ENCODE data around the gene CPN2. TPM values are rescaled to one million over a fixed set of nuclear protein-coding genes. Genes with fewer than 3 reads are reported as not detected.
A peak's percentile ranks its signal among the peaks of the same experiment; 100 is the strongest.

The CPN2 gene
- total RNA-seq, 4 donors from 2014 or later = not detected

DNA sequence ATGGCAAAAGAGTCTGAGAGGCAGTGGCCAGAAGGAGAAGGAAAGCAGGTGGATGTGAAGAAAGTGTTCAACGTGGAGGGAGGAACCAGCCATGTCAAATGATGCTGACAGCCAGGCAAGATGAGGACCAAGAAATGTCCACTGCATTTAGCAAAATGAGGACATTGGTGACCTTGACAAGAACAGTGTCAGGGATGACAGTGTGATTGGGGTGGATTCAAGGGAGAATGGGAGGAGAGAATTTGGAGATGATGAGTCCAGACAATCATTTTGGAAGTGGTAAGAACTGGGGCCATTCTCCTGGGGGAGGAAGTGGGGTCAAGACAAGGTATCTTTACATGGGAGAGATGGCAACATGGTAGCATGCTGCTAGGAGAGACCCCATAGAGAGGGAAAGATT, 47.4 kb downstream of the CPN2 start:
- H3K36me3 ChIP-seq = no peaks in the 10 kb centered on the region
- H3K27ac ChIP-seq = no peak overlapping the region
- H3K4me1 ChIP-seq = peaks cover 0 to 19% (median 6%) of the 10 kb centered on the region in 4 donors
- no peaks in the 10 kb centered on the region for H3K9me3 ChIP-seq
- no peak for DNase-seq (ENCODE audit: low spot score in 2 of 2)
- peaks cover 0 to 7% of the 10 kb centered on the region in 2 donors for H3K27me3 ChIP-seq
- WGBS, 2 donors = 79 to 85% methylated on average over 1 of the region's 1 CpG
- no peak for TF ChIP-seq POLR2A (IDR thresholded peaks at IDR 0.05)
- TF ChIP-seq, protein P1, sequence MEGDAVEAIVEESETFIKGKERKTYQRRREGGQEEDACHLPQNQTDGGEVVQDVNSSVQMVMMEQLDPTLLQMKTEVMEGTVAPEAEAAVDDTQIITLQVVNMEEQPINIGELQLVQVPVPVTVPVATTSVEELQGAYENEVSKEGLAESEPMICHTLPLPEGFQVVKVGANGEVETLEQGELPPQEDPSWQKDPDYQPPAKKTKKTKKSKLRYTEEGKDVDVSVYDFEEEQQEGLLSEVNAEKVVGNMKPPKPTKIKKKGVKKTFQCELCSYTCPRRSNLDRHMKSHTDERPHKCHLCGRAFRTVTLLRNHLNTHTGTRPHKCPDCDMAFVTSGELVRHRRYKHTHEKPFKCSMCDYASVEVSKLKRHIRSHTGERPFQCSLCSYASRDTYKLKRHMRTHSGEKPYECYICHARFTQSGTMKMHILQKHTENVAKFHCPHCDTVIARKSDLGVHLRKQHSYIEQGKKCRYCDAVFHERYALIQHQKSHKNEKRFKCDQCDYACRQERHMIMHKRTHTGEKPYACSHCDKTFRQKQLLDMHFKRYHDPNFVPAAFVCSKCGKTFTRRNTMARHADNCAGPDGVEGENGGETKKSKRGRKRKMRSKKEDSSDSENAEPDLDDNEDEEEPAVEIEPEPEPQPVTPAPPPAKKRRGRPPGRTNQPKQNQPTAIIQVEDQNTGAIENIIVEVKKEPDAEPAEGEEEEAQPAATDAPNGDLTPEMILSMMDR (IDR thresholded peaks at IDR 0.05) = no peak
- no peak for TF ChIP-seq EP300 (IDR thresholded peaks at IDR 0.05)
- no peak overlapping the region for H3K4me3 ChIP-seq

DNA sequence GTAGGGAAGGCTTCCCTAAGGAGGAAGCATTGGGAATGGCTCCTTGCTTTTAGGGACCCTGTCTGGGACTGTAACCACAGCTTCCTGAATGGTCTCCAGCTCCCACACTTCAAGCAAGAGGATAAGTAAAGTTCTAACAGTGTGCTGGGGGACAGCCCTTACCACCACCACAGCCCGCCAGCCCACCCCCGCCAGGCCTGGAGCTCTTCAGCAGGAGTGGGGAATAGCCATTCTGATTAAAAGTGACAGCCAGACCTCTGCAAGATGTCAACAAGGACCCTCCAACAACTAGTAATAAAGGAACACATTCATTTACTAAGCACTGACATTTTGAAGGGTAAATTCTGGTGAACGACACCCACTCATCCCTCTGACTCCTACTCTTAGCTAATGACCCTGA, 49.4 kb downstream of the CPN2 start:
- WGBS, 2 donors = 83% methylated on average over 3 of the region's 3 CpGs
- no peak overlapping the region for H3K27ac ChIP-seq
- H3K27me3 ChIP-seq = peaks cover 0 to 7% of the 10 kb centered on the region in 2 donors
- H3K36me3 ChIP-seq = no peaks in the 10 kb centered on the region
- H3K9me3 ChIP-seq = no peaks in the 10 kb centered on the region
- TF ChIP-seq POLR2A (IDR thresholded peaks at IDR 0.05) = no peak
- TF ChIP-seq, protein P1 (IDR thresholded peaks at IDR 0.05) = no peak
- no peak for TF ChIP-seq EP300 (IDR thresholded peaks at IDR 0.05)
- no peak for DNase-seq (ENCODE audit: low spot score in 2 of 2)
- peaks cover 0 to 22% (median 9%) of the 10 kb centered on the region in 4 donors for H3K4me1 ChIP-seq
- H3K4me3 ChIP-seq = no peak overlapping the region

GRCh38 chr3:194300936-194301335, 50.2 kb downstream of the CPN2 start:
- DNase-seq (ENCODE audit: low spot score in 2 of 2) = no peak
- Histone ChIP-seq H3K9me3 (no peaks in the 10 kb centered on the region), H3K4me1 (peaks cover 0 to 29% (median 8%) of the 10 kb centered on the region in 4 donors), H3K4me3 (no peak overlapping the region), H3K27me3 (peaks cover 0 to under 1% of the 10 kb centered on the region in 2 donors), H3K27ac (no peak overlapping the region), H3K36me3 (no peaks in the 10 kb centered on the region)
- 95 to 96% methylated on average over 6 of the region's 6 CpGs for WGBS, 2 donors
- no peak for TF ChIP-seq EP300 (IDR thresholded peaks at IDR 0.05)
- TF ChIP-seq, protein P1 (IDR thresholded peaks at IDR 0.05) = no peak
- TF ChIP-seq POLR2A (IDR thresholded peaks at IDR 0.05) = no peak

DNA sequence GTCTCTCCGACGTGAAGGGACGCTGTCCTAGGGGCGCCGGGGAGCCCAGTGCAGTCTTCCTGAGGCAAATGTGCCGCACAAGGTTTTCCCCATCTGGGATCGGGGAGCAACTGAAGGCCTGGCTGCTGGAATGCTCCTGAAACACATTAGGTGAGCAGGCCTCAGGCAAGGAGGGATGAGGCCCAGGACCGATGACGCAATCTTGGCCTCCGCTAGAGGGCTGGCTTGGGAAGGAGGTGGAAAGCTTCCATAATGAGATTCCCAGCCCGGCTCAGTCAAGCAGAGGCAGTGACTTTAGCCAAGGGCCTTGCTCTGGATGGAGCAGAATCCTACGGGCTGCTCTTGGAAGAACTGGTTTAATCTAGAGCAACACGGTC, 50.8 kb downstream of the CPN2 start:
- H3K4me1 ChIP-seq = peaks cover 0 to 30% (median 6%) of the 10 kb centered on the region in 4 donors
- H3K9me3 ChIP-seq = no peaks in the 10 kb centered on the region
- H3K4me3 ChIP-seq = no peak overlapping the region
- WGBS, 2 donors = 62 to 72% methylated on average over 13 of the region's 13 CpGs
- DNase-seq (ENCODE audit: low spot score in 2 of 2) = peak; percentile 75 to 84
- H3K27ac ChIP-seq = peak overlapping the region in 2 of 4 donors; percentile 58 to 70
- H3K27me3 ChIP-seq = no peaks in the 10 kb centered on the region
- H3K36me3 ChIP-seq = no peaks in the 10 kb centered on the region
- TF ChIP-seq POLR2A (IDR thresholded peaks at IDR 0.05) (no peak), EP300 (IDR thresholded peaks at IDR 0.05) (peak in 1 of 2 donors; percentile 66)
- TF ChIP-seq, protein P1 (IDR thresholded peaks at IDR 0.05) = peak in 1 of 5 experiments; percentile 36

DNA sequence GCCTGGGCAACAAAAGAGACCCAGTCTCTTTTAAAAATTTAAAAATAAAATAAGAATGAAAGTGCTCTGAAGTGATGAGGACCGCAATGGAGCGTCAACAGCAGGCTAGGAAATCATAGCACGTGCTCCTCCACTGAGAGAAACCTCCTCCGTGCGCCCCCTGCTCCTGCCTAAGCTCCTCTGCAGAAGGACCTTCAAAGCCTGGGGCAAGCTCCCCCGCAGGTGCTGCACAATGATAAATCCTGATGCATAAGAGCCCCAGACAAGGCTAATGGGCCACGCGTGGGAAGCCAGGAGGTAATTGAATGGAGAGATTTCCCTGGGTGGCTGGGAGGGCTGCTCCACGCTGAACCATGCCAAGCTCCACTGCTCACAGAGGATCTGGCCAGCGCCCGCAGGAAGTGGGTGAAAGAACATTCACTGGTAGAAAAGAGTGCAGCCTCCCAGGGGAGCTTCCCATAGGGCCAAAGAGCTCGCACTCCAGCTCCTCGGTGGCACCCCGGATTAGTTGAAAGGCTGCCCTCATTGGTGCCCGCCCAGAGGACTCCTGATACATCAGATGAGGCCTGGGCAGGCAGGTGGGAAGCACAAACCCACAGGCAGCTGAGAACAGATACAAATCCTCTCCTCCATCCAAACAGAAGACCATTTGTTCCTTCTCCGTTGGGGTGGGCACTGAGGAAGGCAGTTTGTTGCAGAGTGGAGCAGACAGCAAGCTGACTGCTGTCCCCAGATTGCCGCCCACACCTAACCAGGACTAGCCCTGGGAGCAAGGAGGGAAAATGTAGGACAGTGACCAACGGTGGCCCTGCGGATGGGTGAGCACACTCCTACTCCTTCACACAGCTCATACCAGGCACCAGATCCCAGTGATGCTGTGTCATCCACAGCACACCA, 52.5 kb downstream of the CPN2 start:
- DNase-seq (ENCODE audit: low spot score in 2 of 2) = no peak
- H3K36me3 ChIP-seq = no peaks in the 10 kb centered on the region
- no peaks in the 10 kb centered on the region for H3K9me3 ChIP-seq
- WGBS, 2 donors = 71 to 78% methylated on average over 19 of the region's 19 CpGs
- H3K27ac ChIP-seq = peak overlapping the region in 1 of 4 donors; percentile 41
- no peak for TF ChIP-seq EP300 (IDR thresholded peaks at IDR 0.05)
- TF ChIP-seq, protein P1 (IDR thresholded peaks at IDR 0.05) = no peak
- TF ChIP-seq POLR2A (IDR thresholded peaks at IDR 0.05) = no peak
- peaks cover 0 to 30% (median 6%) of the 10 kb centered on the region in 4 donors for H3K4me1 ChIP-seq
- no peaks in the 10 kb centered on the region for H3K27me3 ChIP-seq
- H3K4me3 ChIP-seq = no peak overlapping the region

All from tibial nerve (tissue), 4 donors.